Measurements from ENCODE around the gene LNX2.

DNA sequence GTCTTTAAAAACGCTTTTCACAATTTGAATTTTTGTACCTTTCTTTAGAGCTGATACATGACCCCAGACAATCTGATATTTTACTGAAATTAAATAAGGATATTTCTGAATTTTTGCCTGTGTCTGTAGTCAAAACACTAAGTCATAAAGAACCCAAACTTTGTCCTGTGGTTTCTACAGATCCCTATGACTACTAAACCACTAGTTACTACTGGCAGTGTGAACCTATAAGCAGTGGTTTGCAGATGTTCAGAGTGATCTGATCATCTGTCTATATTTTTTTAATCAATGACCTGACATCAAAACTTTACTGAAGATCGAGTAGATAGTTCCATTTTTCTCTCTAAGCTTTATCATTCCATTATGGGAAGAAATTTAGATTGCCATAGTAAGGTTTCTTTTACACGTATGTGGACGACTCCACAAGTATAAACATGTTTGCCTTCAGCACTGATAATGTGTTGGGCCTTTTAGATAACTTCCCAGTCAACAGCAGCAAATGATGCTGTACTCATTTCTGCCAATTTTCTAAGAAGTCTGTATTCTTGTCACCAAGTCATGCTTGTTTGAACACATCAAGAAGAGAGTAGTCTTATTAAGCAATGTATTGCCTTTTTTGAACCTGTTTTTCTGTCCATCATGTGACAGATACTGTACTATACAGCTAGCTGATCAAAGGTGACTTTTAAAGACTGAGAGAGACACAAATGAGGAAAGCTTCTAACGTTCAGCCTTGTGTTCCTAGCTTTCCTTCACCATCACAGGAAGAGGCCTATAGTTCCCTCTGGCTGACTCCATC lies 23.2 kb upstream of the LNX2 start:
- TF ChIP-seq, protein P1, sequence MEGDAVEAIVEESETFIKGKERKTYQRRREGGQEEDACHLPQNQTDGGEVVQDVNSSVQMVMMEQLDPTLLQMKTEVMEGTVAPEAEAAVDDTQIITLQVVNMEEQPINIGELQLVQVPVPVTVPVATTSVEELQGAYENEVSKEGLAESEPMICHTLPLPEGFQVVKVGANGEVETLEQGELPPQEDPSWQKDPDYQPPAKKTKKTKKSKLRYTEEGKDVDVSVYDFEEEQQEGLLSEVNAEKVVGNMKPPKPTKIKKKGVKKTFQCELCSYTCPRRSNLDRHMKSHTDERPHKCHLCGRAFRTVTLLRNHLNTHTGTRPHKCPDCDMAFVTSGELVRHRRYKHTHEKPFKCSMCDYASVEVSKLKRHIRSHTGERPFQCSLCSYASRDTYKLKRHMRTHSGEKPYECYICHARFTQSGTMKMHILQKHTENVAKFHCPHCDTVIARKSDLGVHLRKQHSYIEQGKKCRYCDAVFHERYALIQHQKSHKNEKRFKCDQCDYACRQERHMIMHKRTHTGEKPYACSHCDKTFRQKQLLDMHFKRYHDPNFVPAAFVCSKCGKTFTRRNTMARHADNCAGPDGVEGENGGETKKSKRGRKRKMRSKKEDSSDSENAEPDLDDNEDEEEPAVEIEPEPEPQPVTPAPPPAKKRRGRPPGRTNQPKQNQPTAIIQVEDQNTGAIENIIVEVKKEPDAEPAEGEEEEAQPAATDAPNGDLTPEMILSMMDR (conservative IDR thresholded peaks at IDR 0.05; ENCODE audit: low read length), result no peak
- no peak for TF ChIP-seq EZH2phosphoT487 (IDR thresholded peaks at IDR 0.05; ENCODE audit: borderline replicate concordance, low read depth, low read length)

All from OCI-LY7 (cell line).